Measurements from ENCODE around the gene KCNQ2.
"Not testable (repeated sequence)": the region's sequence is repeated elsewhere in the genome, so short reads cannot be mapped to it uniquely, and the experiment has no call there.

KCNQ2 gene

GRCh38 chr20:63471981-63472831 is at the start of gene KCNQ2:
Gene KCNQ2, minus strand, starts transcription at chr20:63472655. Its CDS starts 192 bp downstream, at chr20:63472463.
- FAIRE-seq = no peak

DNA sequence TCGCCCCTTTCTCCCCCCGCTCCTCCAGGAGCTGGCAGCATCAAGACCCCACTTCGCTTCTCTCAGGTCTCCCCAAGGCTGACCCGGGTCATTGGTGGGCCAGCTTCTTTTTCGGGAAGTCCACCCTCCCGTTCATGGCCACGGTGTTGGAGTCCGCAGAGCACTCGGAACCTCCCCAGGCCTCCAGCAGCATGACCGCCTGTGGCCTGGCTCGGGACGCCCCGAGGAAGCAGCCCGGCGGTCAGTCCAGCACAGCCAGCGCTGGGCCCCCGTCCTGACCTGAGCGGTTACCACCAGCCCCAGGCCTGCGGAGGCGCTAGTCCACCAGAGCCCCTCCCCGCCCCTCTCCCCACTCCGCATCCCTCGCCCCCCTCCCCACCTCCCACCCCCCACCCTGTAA is 49.1 kb upstream of the KCNQ2 start:
- no peak for FAIRE-seq

- FAIRE-seq = no peak
These were observed 48.6 kb upstream of the KCNQ2 start for GRCh38 chr20:63520934-63521601.

GRCh38 chr20:63520504-63520933 is 48.1 kb upstream of the KCNQ2 start, which contains the start of gene PPDPF:
Gene PPDPF, plus strand, starts transcription at chr20:63520765. Its CDS starts 544 bp downstream, at chr20:63521309.
- no peak for FAIRE-seq

DNA sequence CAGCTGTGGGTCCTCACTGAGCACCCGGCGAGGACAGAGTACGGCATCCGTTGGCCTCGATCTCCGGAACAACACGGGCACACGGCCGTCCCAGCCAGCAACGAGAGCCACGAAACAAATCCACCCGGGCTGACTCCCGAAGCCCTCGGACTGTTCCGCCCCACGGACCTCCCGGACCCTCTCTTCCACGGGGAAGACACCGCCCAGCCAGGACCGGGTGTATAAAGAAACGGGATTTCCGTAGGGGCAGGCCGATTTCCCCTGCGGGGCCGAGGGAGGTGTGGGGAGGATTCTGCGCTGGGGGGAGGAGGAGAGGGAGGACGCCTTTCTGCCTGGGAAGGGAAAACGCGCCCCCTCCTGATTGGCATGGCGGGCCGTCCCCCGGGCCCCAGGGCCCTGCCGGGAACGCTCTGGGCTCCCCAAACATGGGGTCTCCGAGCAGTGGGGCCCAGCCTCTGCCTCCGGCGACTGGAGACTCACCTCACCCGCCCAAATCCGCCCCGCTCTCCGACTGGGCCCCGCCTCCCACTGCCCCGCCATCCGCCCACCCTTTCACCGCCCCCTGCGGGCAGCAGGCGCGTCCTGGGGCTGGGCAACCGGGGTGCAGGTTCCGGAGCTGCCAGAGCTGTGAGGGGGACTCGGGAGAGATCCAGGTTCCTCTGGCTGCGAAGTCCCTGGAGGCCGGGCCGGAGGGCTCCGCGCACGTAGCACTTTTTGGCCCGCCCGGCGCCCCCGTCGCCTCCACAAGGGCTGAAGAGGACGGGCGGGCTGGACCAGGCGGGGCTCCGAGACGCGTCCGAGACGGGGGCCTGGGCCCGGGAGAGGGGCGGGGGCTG is 47.4 kb upstream of the KCNQ2 start:
- no peak for FAIRE-seq

- no peak for FAIRE-seq
These were observed 46.7 kb upstream of the KCNQ2 start for GRCh38 chr20:63518946-63519667.

DNA sequence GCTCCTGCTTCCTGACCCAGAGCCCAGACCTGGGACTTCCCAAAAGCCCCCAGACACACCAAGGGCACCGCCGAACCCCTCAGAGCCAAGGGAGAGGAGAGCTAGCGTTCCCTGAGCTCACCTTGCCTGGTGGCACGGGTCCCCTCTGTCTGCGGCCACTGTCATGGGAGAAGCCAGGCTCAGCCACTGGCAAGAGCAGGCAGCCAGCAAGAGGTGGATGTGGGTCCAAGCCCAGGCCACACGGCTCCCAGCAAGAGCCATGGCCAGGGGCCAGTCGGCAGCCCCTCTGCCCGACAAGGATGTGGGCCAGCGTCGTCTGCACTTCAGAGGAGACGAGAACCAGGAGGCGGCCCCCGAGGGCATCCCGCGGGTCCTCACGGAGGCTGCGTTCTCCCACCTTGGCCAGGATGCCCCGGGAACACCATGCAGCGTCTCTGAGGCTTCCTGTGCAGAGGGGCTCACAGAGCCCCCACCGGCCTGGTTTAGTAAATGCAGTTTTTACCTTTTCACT is 46.0 kb upstream of the KCNQ2 start:
- no peak for FAIRE-seq

DNA sequence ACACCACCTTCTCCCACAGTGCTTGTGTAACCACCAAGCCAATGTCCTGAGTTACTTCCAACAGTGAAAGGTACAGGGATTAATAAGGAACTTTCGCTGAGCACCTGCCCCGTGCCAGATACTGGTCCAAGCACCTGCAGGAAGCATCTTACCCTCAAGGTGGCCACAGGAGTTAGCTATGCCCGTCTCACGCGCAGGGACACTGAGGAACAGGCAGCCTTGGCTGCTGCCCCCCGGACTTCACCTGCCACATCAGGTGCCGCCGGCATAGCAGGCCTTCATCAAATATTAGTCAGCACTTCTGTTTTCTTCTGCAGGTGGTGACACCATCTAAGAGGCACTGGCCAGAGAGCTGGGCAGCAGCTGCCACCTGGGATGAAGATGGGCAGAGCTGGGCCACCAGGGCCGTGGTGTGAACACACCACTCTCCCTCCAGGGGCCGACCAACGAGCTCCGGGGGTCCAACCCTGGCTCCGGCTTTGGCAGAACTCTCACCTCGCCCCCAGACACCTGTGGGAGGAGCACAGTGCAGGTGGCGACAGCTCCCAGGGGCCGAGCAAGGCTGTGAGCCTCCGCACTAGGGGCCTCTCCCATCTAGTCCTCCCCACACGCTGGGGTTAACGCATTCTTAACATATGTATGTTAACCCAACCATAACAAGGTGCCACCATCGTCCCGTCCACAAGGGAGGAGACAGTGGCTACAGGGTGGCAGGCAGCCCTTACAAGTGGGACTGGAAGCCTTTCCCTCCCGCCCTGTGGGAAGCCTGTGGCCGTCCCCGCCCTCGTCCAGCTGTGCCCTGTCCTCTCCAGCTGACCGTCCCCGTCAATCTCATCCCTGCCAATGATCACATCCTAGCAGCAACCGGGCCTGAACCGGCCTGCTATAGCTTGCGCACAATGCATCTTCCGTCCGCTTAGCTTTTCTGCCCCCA is 45.2 kb upstream of the KCNQ2 start:
- no peak for FAIRE-seq

DNA sequence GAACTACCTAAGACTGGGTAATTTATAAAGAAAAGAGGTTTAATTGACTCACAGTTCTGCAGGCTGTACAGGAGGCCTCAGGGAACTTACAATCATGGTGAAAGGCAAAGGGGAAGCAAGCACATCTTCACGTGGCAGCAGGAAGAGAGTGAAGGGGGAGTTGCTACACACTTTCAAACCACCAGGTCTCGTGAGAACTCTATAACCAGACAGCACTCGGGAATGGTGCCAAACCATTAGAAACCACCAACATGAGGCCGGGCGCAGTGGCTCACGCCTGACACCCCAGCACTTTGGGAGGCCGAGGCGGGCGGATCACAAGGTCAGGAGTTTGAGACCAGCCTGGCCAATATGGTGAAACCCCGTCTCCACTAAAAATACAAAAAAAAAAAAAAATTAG is 42.1 kb upstream of the KCNQ2 start:
- not testable (repeated sequence) for FAIRE-seq

- FAIRE-seq = no peak
These were observed 40.8 kb upstream of the KCNQ2 start for GRCh38 chr20:63513207-63513606.

GRCh38 chr20:63509088-63509564 is 36.7 kb upstream of the KCNQ2 start:
- no peak for FAIRE-seq

- no peak for FAIRE-seq
These were observed 35.8 kb upstream of the KCNQ2 start for GRCh38 chr20:63508072-63508768.

GRCh38 chr20:63507083-63507743 is 34.8 kb upstream of the KCNQ2 start:
- FAIRE-seq = no peak

DNA sequence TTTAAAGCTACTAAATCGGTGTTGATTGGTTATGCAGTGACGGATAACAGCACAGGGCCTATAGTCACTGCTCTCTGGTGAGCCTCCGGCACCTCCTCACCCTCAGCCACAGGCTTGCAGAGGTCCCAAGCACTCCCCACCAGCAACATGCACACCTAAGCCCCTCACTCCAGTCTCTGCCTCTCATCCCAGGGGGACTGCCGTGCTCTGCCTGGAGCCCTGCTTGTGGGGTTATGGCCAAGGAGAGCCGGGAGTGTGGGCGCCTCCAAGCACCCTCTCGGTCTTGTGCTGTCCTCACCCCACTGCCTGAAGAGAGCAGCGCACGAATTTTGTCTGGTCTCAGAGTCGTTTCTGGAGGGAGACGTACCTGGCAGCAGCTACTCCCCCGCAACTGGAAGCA is 33.3 kb upstream of the KCNQ2 start:
- FAIRE-seq = no peak

GRCh38 chr20:63505281-63505680 is 32.8 kb upstream of the KCNQ2 start:
- FAIRE-seq = no peak

DNA sequence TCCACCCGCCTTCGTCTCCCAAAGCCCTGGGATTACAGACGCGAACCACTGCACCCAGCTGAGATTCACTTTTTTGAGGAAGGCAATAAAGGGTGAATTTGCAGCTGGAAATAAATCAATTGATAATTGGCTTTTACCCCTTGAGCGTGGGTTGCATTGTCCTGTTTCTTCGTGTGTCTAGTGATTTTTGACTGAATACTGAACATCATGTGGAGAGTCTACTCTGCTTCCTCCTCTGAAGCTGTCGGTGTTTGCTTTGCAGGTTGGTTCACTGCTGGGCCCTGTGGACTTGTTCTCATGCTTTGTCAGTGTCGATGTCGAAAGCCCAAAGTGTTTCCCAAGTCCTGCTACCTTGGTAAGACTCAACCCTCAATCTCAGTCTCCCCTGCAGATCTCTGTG is 32.2 kb upstream of the KCNQ2 start:
- FAIRE-seq = no peak

- no peak for FAIRE-seq
These were observed 31.1 kb upstream of the KCNQ2 start for GRCh38 chr20:63503524-63503923.

DNA sequence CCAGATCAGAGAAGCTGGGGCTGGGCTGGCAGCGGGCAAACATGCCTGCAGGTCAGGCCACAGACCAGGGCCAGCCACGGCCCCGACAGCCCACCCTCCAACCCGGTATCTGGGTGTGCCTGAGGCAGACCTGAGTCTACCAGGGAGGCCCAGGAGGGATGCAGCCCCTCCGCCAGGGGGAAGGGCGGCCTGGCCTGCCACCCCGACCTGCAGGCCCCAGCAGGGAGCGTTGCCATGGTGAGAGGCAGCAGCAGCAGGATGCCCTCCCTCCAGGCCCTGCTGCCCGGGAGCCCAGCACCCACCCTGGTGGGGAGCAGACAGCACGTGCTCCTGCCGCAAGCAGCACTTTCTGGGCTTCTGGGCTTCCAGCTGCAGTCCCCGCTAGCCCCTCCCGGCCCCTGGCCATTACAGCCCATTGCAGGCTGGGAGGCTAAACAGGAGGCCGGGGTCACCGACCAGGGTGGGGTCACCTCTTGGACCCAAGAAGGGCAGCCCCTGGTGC is 30.3 kb upstream of the KCNQ2 start:
- no peak for FAIRE-seq
